ENCODE data around the gene OR4F15.
"Not testable (repeated sequence)": the region's sequence is repeated elsewhere in the genome, so short reads cannot be mapped to it uniquely, and the experiment has no call there.

Gene OR4F15, protein sequence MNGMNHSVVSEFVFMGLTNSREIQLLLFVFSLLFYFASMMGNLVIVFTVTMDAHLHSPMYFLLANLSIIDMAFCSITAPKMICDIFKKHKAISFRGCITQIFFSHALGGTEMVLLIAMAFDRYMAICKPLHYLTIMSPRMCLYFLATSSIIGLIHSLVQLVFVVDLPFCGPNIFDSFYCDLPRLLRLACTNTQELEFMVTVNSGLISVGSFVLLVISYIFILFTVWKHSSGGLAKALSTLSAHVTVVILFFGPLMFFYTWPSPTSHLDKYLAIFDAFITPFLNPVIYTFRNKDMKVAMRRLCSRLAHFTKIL

DNA sequence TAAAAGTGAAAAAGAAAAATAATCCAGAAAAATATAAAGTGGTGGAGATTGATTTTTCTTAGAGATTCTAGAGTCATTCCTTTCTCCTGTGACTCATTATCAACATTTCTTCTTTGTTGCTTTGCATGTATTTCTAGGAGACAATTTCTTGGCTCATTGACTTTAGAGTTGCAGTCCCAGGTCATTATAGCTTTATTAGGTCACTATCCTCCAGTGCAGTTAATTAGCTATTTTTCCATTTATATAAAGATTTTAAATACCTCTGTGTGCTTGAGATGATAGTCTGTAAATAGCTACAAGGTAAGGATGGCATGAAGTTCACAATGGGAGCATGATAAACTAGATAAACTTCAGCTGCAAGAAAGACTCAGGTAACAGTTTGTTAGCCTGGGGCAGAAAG lies at the start of gene OR4F15:
Gene OR4F15, plus strand, starts transcription at position 301 of the 400 bp plus-strand sequence. CDS start 5,985 bp downstream, outside the sequence.
- DNase-seq (ENCODE audit: low read depth in 2 of 2), result no peak

DNA sequence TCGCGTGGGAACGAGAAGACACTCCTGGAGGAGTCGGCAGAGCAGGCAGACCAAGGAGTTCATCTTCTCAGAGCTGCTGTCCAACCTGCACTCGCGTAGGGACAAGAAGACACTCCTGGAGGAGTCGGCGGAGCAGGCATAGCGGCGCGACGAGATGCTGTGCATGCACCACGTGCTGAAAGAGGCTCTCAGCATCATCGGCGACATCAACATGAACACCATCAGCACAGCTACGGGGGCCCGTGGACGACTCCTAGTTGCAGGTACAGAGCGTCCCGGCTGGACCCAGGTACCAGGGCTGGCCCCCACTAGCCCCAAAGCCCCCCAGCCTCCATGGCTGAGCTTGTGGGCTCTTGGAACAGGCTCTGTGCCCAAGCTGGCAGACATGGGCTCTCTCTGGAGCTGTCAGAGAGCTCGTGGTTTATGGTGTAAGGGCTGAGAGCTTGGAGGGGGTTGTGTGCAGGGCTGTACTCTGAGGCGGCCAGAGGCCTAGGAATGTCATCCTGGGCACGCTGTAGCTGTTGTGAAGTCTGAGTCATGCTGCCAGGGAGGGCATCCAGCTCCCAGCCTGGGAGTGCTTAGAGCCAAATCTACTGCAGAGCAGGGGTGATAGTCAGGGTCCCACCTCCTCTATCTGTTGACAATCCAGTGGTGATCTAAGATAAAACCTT lies 47.2 kb upstream of the OR4F15 start:
- DNase-seq (ENCODE audit: low read depth in 2 of 2), result not testable (repeated sequence)

DNA sequence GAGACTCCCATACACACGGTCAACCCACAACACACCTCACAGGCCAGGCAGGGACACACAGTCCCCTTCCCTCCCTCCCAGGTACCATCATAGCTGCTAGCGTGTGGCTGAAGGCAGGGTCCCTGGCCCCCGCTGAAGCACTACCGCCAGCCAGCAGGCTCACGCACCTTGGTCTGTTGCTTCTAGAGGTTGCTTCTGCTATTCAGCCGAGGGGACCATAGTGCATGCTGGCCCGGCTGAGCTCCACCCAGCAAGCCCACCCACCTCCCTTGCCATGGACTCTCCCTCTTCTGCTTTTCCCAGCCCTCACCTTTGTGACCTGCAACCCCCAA lies 46.7 kb upstream of the OR4F15 start:
- not testable (repeated sequence) for DNase-seq (ENCODE audit: low read depth in 2 of 2)

DNA sequence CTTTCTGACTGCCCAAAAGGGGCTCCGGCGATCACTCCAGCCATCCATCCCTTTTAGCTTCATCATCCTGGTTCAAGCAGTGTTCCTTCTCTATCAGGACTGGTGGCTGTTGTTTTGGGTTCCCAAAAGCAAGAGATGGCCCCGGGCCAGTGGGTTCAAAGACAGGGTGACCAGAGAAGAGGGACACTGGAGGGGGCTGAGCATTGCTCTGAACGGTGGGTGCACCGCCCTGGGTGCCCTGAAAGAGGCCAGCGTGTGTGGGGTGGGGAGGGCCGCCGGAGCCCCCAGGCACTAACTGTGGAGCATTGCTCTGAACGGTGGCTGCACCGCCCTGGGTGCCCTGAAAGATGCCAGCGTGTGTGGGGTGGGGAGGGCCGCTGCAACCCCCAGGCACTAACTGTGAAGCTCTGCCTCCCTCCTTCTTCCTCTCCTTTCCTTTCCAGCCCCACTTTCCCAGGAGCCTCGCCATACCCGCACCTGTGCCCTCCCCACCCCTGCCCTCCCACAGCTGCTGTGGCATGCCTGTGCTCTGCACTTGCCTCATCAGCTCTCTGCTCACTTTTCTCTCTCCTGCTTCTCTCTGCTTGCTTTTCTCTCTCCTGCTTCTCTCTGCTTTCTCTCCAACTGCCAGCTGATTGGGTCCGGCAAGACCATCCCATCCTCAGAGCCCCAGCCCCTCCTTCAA lies 46.1 kb upstream of the OR4F15 start:
- no peak for DNase-seq (ENCODE audit: low read depth in 2 of 2)

DNA sequence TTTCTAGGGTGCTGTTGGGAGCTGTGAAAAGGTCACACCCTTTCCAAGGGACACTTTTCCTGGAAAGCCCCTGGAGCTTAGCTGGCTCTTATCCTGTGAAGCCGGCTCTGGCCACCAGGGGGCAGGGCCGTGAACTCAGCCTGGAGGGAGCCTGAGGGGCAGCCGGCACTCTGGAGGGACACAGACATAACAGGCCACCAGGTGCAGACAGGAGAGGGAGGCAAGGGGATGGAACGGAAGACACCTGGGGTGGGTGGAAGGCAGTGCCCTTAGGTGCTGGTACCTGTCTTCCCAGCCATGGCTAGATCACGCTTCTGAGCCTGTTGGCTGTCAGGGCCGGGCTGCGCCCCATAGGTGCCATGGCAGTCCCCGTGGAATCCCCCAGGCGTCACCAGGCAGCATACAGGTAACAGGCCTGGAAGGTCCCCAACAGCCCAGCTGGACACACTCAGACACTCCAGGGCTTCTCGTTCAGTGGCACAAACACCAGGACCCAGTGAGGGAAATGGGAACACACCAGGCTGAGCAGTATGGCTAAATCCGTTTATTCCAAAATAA lies 44.8 kb upstream of the OR4F15 start:
- DNase-seq (ENCODE audit: low read depth in 2 of 2), result not testable (repeated sequence)

DNA sequence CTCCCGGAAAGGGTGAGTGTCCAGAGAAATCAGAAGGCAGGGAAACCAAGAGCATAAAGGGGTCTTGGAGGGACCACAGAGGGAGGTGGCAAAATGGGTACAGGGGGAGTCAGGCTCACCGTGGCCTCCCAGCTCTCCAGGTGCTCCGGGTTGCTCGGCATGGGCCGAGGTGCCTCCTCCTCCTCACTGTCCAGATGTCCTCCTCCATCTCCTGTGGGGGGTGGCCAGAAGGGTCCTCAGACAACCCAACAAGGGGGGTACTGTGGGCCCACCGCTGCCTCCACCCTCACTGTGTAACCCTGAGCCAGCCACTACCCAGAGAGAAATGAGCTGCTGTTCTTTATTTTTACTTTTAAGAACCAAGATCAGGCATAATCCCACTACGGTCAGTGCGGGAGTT lies 39.1 kb upstream of the OR4F15 start:
- DNase-seq (ENCODE audit: low read depth in 2 of 2), result no peak

DNA sequence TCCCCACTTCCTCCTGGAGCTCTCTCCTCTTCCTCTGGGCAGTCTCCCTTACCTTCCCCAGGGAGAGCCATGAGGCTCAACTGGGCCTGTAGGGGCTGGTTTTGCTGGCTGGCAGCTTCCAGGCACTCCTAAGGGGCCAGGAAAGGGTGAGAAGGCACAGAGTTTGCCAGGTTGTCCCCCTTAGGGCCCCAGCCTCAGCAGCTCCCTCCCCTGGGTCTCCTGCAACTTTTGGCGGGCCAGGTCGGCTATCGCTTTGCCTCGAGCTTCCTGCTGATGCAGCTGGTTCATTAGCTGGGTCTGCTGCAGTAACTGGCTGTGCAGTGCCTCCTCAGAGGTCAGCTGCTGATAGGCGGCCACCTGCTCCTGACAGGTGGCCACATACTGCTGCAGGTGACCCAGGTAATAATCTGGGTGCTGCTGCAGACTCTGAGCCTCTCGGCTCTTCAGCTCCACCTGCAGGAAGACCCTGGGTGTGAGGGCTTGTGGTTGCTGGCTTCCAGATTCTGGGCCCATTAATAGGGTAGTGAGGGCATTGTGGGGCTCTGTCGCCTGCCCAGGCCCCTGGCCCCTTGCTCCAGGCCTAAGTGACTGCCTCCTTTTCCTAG lies 38.4 kb upstream of the OR4F15 start:
- no peak for DNase-seq (ENCODE audit: low read depth in 2 of 2)

DNA sequence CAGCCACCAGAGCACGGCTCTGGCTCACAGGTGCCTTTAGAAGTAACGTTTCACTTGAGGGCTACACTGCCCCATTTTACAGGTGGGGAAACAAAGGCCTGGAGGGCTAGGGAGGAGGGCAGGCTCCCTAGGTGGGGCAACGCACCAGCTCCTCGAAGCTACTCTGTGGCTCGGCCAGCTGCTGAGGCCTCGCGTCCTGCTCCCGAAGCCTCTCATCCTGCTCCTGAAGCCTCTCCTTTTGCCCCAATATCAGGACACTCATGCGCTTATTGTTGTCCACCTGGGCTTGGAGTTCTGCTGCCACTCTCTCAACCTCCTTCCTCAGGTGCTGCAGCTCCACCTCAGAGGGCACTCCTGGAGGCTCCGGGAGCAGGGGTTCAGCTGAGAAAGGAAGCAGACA lies 36.9 kb upstream of the OR4F15 start:
- DNase-seq (ENCODE audit: low read depth in 2 of 2), result no peak

DNA sequence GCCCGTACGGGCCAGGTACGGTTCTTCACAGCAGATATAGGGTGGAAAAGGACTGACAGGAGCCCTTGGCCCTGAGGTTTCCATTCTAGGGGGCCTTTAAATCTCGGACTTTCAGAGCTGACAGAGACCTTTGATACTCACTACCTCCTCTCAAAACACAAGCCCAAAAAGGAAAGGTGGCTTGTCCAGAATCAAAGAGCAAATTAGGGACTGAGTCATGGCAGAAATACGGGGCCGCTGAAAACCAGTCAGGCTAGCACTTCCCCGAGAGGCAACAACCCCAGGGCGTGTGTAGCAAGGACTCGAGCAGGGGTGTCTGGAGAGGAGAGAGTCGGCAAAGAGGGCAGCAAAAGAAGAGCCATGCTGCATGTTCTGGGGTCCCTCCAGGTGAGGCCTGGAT lies 33.4 kb upstream of the OR4F15 start:
- DNase-seq (ENCODE audit: low read depth in 2 of 2), result not testable (repeated sequence)

DNA sequence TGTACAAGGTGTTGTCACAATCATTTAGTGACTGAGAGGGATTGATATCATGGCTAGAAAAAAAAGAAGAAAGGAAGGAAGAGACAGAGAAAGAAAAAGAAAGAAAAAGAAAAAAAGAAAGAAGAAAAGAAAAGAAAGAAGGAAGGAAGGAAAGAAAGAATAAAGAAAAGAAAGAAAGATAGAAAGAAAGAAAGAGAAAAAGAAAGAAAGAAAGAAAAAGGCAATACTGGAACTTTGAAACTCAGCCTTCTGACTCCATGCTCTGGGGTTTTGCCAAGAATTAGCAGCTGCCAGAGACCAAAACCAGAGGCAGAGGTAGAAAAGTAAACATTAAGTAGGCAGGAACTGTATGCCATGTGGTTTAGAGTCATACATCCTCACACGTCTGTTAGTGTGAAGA lies 31.8 kb upstream of the OR4F15 start:
- DNase-seq (ENCODE audit: low read depth in 2 of 2), result not testable (repeated sequence)

DNA sequence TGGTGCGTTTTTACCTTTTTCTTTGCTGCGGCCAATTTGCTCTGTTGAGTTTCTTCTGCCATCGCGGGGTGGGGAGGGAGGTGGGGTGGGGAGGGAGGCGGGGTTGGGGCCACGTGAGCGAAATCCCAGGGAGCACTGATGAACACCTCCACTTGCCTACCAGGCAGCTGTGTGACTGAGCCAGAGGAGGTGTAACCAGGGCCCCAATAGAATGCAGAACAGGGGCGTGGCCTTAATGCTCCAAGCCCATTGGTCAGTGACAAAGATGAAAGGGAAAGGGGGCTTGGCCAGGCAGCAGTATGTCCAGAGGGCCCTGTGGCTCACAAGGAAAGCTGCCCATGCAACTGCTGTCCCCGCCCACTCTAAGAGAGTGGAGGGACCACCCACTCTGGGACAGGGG lies 30.1 kb upstream of the OR4F15 start:
- DNase-seq (ENCODE audit: low read depth in 2 of 2), result no peak

DNA sequence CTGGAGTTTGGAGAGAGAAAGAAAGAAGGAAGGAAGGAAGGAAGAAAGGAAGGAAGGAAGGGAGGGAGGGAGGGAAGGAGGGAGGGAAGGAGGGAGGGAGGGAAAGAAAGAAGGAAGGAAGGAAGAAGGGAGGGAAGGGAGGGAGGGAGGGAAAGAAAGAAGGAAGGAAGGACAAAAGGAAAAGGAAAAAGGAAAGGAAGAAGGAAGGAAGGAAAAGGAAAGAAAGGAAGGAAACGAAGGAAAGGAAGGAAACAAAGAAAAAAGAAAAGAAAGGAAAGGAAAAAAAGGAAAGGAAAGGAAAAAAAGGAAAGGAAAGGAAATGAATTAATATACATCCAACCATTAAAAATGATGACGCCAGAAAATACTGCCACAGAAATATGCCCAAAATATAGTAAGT lies 27.4 kb upstream of the OR4F15 start:
- DNase-seq (ENCODE audit: low read depth in 2 of 2), result no peak

DNA sequence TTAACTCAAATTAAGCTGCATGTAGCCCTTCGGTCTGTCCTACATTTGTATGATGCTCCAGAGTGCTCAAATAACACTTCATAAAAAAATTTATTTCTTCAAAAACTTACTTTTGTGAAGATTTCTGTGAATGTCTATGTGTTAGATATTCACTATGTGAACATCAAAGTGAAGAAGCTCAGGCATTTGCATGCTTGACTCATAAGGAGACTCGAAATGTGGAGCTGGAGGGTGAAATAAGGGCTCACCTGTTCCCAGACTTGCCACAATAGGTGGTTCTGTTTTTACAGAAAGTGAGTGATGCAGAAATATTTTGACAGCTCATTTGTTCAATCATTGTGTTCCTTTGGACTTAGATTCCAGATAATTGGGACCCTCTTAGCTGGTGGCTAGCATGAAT lies 25.6 kb upstream of the OR4F15 start:
- DNase-seq (ENCODE audit: low read depth in 2 of 2), result not testable (repeated sequence)

DNA sequence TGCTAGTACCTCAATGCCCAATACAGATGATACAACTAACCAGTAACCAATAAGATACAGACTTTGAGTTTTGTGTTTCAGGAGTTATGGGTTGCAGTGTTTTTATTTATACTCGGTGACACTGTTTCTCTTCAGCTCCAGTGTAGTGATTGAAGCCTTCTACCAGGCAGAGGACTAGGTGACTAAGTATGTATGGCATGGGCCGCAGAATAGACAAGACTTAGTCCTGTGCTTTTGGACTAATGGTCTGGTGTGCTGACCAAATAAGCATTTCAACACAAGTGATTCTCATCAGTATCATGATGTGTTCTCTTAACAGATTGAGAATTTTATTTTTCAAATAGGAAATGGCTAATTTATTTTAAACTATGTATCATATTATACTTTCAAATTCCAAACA lies 24.0 kb upstream of the OR4F15 start:
- not testable (repeated sequence) for DNase-seq (ENCODE audit: low read depth in 2 of 2)

DNA sequence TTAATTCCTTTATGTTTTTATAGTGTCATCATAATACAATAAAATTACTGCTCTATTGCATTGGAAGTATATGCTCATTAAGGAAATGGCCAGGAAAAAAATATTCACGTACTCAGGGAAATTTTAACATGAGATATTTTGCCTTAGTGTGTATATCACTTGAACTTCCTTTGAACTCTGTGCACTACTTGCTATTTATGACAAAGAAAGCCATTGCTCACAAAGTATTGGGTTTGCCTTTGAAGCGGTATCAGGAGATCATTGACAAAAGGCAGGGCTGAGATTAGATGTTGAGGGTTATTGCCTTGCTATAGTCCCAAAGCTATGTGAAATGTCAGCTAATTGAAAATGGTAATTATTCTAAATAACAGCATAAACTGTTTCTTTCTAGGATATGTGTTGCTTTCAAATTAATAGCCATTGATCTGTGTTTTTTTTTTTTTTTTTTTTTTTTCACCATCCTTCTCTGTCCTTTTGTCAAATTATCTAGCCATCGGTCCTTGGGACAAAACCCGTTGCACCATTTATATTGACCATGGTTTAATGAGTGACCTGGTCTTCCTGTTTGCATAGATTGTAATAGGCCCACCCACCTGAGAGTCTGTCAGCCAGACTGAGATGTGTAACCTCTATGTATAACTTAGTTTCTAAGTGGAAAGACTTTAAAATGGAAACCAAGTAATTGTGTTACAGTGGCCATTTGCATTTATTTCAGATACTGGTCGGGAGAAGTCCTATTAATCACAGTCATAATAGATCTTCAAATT lies 23.3 kb upstream of the OR4F15 start:
- DNase-seq (ENCODE audit: low read depth in 2 of 2), result not testable (repeated sequence)

DNA sequence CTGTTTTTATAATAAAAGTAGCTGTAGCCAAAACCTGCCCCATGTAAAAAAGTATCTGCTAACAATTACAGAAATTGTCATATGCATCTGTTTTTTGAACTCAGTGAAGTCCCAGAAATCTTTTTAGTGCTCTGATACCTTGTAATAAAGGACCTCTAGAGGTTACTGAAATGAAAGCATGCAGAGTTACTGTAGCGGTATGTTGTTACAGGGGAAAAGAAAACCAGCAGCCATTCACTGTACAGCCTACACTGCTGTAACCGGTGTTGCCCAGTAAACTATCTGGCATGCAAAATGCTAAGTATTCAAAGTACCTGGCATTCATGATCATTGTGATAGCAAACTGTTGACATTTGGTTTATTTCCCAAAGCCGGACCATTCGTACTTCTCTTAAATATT lies 21.3 kb upstream of the OR4F15 start:
- DNase-seq (ENCODE audit: low read depth in 2 of 2), result not testable (repeated sequence)

DNA sequence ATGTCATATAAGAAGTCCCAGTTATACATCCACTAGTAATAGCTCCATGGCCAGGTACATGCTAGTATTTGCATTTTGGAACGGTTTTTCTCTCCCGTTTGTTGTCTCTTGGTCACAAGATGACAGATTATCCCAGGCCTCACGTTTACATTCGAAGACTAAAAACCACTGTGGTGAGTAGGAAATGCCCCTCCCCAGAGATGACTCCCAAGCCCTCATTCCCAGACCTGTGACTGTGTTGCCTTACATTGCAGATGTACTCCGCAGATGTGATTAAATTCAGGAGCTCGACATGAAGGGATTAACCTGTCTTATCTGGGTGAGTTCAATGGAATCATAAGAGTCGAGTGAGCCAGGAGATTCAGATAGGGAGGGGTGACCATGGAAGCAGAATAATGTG lies 18.0 kb upstream of the OR4F15 start:
- not testable (repeated sequence) for DNase-seq (ENCODE audit: low read depth in 2 of 2)

DNA sequence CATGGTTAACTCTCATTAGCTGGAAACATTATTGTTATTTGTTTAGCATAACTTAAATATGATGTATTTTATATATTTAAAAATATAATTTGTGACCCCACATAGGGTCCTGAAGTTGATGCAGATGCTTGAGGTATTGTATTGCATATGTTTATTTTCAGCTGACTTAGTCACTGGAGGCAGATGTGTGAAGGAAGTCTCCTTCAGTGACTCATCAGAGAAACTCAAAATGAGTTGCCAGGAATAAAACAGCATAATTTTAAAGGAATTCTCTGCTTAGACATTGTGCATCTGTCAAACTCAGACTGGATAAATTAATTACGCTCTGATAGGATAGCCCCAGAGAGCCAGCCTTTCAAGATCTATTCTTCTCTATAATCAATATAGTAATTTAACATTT lies 16.5 kb upstream of the OR4F15 start:
- no peak for DNase-seq (ENCODE audit: low read depth in 2 of 2)

DNA sequence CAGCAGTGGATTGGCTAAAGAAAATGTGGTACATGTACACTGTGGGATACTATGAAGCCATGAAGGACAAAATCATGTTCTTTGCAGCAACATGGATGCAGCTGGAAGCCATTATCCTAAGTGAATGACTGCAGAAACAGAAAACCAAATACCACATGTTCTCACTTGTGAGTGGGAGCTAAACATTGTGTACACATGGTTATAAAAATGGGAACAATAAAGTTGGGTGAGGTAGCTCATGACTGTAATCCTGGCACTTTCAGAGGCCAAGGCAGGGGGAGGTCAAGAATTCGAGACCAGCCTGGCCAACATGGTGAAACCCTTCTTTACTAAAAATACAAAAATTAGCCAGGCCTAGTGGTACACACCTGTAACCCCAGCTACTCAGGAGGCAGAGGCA lies 12.3 kb upstream of the OR4F15 start:
- no peak for DNase-seq (ENCODE audit: low read depth in 2 of 2)

DNA sequence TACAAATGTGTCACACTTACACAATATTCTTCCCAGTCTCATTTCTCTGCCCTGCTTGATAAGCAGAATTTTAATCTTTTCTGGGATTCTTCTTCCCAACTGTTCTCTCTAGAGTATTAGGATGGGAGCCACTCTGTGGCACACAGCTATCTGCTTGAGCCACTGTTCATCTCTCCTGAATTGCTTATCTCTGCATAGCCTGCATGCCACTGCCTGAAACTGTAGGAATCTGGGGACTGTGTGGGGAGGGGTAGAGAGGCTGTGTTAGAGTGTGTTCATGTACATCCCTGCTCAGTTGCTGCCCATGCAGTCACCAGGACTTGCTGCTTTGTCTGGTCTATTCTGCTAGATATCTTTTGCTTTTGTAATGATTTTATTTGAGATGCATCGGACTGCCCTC lies 11.0 kb upstream of the OR4F15 start:
- no peak for DNase-seq (ENCODE audit: low read depth in 2 of 2)

DNA sequence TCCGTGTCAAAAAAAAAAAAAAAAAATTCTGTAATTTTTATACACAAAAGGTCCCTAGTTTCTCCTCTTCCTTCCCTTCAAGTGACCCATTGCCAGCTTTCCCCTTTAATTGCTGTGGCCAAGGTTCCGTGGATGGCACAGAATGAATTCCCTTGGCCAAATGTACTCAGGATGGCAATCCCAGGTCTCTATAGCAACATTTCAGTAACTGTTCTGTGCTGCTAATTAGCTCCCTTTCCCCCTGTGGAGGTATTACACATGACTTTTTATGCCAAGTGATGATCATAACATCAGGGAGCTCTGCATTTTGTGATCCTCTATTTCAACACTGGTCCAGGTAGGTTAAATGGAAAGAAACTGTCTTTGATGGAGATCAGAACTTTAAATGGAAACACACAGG lies 8.8 kb upstream of the OR4F15 start, which contains the start of gene OR4F6:
Gene OR4F6, plus strand, starts transcription at position 301 of the 400 bp plus-strand sequence. CDS start 2,211 bp downstream, outside the sequence.
- no peak for DNase-seq (ENCODE audit: low read depth in 2 of 2)
